Lower lobe of right lung (tissue), 2 donors: Measurements from ENCODE around the gene TRAF4. TPM values are rescaled to one million over a fixed set of nuclear protein-coding genes. Genes with fewer than 3 reads are reported as not detected.

ENCODE experiments used
- ATAC-seq, 2 donors: fragments of 200-7000 bp; cut with Tn5 transposase; one replicate each; pipeline ENCODE4 v1.9.1; 2020 to 2022; ENCODE audit warnings: mild to moderate bottlenecking in 2 of 2, moderate library complexity in 2 of 2
- DNase-seq: peaks from one replicate; pipeline ENCODE4 v3.0.0-alpha.2; 2020
- H3K27ac ChIP-seq: fragments of 200-600 bp; one replicate; pipeline ENCODE4 v1.8.0; 2022
- H3K27me3 ChIP-seq: fragments of 200-600 bp; one replicate; pipeline ENCODE4 v1.8.0; 2022; ENCODE audit warnings: low read depth
- H3K36me3 ChIP-seq: fragments of 200-600 bp; one replicate; pipeline ENCODE4 v1.8.0; 2022; ENCODE audit warnings: mild to moderate bottlenecking
- H3K4me1 ChIP-seq: fragments of 200-600 bp; one replicate; pipeline ENCODE4 v1.8.0; 2022
- H3K4me3 ChIP-seq: fragments of 200-600 bp; one replicate; pipeline ENCODE4 v1.8.0; 2022; ENCODE audit warnings: mild to moderate bottlenecking
- H3K9me3 ChIP-seq: fragments of 200-600 bp; one replicate; pipeline ENCODE4 v1.8.0; 2022
- CTCF ChIP-seq: fragments of 200-600 bp; IDR thresholded peaks from one replicate; pipeline ENCODE4 v1.8.0; 2022; ENCODE audit warnings: antibody characterized with exemption, mild to moderate bottlenecking
- intact Hi-C: fragments of 100-400 bp; cut with DNase I; formaldehyde crosslinking; loops from one replicate; pipeline ENCODE4 v1.11.0; 2022
- total RNA-seq: library from RNA; stranded (reverse); fragmentation: NEBNext Ultra II Directional; extraction: Animal tissue kit (Norgen Biotek cat#: 25700); gene quantifications from one replicate; pipeline ENCODE4 v1.2.1, GENCODE V29; 2021
- donor health status: DM: no; HTN: yes; CAD: no; lungs with severe emphysema.

The TRAF4 gene
- total RNA-seq, 1 donor from 2014 or later, result 52.8 TPM

- Histone ChIP-seq H3K27ac (peak overlapping the region; percentile 94), H3K4me3 (peak overlapping the region; percentile 74), H3K9me3 (no peaks in the 10 kb centered on the region), H3K36me3 (peaks cover 43% of the 10 kb centered on the region), H3K4me1 (peaks cover 78% of the 10 kb centered on the region), H3K27me3 (no peaks in the 10 kb centered on the region)
- TF ChIP-seq CTCF, result no peak
- intact Hi-C loops, result no loop called here
- peak; percentile 49 to 56 for ATAC-seq
- peak; percentile 85 for DNase-seq
These were observed 3.4 kb downstream of the TRAF4 start for GRCh38 chr17:28747051-28747691.

DNA sequence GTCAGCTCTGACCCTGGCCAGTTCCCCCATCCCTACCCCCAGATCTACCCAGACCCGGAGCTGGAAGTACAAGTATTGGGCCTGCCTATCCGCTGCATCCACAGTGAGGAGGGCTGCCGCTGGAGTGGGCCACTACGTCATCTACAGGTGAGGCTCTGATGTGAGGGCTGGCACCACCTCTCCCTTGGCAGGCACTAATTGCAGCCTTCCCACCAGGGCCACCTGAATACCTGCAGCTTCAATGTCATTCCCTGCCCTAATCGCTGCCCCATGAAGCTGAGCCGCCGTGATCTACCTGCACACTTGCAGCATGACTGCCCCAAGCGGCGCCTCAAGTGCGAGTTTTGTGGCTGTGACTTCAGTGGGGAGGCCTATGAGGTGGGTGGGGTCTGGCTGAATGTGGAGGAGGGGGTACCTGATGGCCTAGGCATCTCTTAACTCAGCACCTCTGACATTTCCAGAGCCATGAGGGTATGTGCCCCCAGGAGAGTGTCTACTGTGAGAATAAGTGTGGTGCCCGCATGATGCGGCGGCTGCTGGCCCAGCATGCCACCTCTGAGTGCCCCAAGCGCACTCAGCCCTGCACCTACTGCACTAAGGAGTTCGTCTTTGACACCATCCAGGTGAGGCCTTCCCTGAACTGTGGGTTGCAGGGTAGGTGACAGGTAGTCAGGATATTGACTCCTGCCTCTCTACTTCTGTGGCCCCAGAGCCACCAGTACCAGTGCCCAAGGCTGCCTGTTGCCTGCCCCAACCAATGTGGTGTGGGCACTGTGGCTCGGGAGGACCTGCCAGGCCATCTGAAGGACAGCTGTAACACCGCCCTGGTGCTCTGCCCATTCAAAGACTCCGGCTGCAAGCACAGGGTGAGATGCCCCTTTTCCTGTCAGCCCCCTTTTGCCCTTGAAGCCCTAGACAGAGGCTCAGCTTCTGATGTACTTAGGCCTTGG is 4.3 kb downstream of the TRAF4 start:
- Histone ChIP-seq H3K27me3 (no peaks in the 10 kb centered on the region), H3K36me3 (peaks cover 43% of the 10 kb centered on the region), H3K9me3 (no peaks in the 10 kb centered on the region), H3K4me1 (peaks cover 77% of the 10 kb centered on the region), H3K4me3 (peak overlapping the region; percentile 14), H3K27ac (peak overlapping the region; percentile 94)
- intact Hi-C loops, result no loop called here
- DNase-seq (no peak), ATAC-seq (no peak)
- no peak for TF ChIP-seq CTCF

GRCh38 chr17:28748852-28749515 is 5.2 kb downstream of the TRAF4 start:
- ATAC-seq (no peak), DNase-seq (no peak)
- H3K27ac ChIP-seq, result peak overlapping the region; percentile 94
- no peaks in the 10 kb centered on the region for H3K9me3 ChIP-seq
- no peaks in the 10 kb centered on the region for H3K27me3 ChIP-seq
- no peak overlapping the region for H3K4me3 ChIP-seq
- H3K4me1 ChIP-seq, result peaks cover 72% of the 10 kb centered on the region
- intact Hi-C loops, result no loop called here
- H3K36me3 ChIP-seq, result peaks cover 43% of the 10 kb centered on the region
- TF ChIP-seq CTCF, result no peak

DNA sequence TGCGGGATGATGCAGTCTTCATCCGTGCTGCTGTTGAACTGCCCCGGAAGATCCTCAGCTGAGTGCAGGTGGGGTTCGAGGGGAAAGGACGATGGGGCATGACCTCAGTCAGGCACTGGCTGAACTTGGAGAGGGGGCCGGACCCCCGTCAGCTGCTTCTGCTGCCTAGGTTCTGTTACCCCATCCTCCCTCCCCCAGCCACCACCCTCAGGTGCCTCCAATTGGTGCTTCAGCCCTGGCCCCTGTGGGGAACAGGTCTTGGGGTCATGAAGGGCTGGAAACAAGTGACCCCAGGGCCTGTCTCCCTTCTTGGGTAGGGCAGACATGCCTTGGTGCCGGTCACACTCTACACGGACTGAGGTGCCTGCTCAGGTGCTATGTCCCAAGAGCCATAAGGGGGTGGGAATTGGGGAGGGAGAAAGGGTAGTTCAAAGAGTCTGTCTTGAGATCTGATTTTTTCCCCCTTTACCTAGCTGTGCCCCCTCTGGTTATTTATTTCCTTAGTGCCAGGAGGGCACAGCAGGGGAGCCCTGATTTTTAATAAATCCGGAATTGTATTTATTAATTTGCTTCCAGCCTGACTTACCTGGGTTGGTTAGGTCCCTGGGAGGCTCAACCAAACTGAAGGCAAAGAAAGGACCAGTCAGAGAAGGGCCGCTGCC is 5.8 kb downstream of the TRAF4 start:
- intact Hi-C loops, result no loop called here
- TF ChIP-seq CTCF, result no peak
- DNase-seq, result no peak
- Histone ChIP-seq H3K36me3 (peaks cover 43% of the 10 kb centered on the region), H3K9me3 (no peaks in the 10 kb centered on the region), H3K4me3 (no peak overlapping the region), H3K27ac (peak overlapping the region; percentile 94), H3K27me3 (no peaks in the 10 kb centered on the region), H3K4me1 (peaks cover 66% of the 10 kb centered on the region)
- no peak for ATAC-seq
